Muscle layer of colon (tissue), 2 donors: Measurements from ENCODE around the gene CLIC1.
A peak's percentile ranks its signal among the peaks of the same experiment; 100 is the strongest.

ENCODE experiments used
- H3K27ac ChIP-seq: one replicate; pipeline ENCODE4 v1.7.0; 2013; ENCODE audit warnings: low read depth, mild to moderate bottlenecking, low read length, moderate library complexity
- H3K27me3 ChIP-seq, 2 donors: one replicate each; pipeline ENCODE4 v1.7.0; 2013; ENCODE audit warnings: low read length in 2 of 2, mild to moderate bottlenecking in 2 of 2; ENCODE audit not compliant: insufficient read depth in 2 of 2, control insufficient read depth in 1 of 2
- H3K36me3 ChIP-seq: one replicate; pipeline ENCODE4 v1.7.0; 2013; ENCODE audit warnings: mild to moderate bottlenecking, low read length; ENCODE audit not compliant: insufficient read depth
- H3K4me1 ChIP-seq: one replicate; pipeline ENCODE4 v1.7.0; 2013; ENCODE audit warnings: mild to moderate bottlenecking, low read length; ENCODE audit not compliant: insufficient read depth
- H3K4me3 ChIP-seq, 2 donors: one replicate each; pipeline ENCODE4 v1.7.0; 2013; ENCODE audit warnings: low read length in 2 of 2, low read depth in 1 of 2, mild to moderate bottlenecking in 1 of 2, moderate library complexity in 1 of 2
- H3K9ac ChIP-seq: one replicate; pipeline ENCODE4 v1.7.0; 2013; ENCODE audit warnings: low read length
- H3K9me3 ChIP-seq: one replicate; pipeline ENCODE4 v1.7.0; 2013; ENCODE audit warnings: mild to moderate bottlenecking, low read length
- donor health status: abdominal sarcoma.
- donor health status: Adenocarcinoma of cecum.

CLIC1 gene

DNA sequence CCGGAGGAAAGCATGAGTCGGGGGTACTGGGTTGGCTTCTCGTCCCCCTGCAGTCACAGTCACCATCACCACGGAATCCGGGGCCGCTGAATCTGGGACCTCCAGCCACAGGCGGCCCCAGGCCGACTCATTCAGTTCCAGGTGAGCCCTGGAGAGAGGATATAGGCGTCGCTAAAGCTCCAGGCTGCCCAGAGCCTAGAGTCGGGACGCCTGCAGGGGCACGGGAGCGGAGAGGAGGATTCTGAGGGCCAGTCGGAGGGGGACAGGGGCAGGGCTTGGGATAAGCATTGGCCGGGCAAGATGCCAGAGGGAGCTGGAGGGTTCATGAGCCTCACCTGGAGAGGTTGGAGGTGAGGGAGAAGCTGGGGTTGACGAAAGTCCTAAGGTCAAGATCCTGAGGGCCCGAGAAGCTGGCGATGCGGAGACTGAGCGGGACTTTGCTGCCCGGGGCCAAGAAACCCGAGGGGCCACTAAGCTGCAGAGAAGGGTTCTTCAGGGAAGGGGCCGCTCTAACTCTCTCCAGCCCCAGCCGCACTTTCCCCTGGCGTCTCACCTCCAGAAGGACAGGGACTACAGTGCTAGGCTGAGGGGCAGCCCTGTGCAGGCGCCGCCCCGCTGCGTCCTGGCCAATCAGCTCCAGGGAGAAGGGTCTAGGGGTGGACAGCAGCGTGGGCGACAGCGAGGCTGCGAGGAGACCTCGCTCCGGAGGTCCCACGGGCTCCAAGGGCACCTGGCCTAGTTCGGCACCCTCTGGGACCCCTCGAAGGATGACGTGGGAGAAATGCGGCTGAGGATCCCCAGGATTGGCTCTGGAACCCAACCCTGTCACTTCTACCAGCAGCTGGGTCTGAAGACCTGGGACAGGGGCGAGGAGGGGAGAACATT, 29.8 kb upstream of the CLIC1 start:
- Histone ChIP-seq H3K27me3 (peaks cover 0 to 10% of the 10 kb centered on the region in 2 donors), H3K27ac (no peak overlapping the region), H3K4me1 (no peaks in the 10 kb centered on the region), H3K9me3 (no peaks in the 10 kb centered on the region), H3K36me3 (no peaks in the 10 kb centered on the region), H3K4me3 (peak overlapping the region; percentile 32 to 43), H3K9ac (no peak overlapping the region)

DNA sequence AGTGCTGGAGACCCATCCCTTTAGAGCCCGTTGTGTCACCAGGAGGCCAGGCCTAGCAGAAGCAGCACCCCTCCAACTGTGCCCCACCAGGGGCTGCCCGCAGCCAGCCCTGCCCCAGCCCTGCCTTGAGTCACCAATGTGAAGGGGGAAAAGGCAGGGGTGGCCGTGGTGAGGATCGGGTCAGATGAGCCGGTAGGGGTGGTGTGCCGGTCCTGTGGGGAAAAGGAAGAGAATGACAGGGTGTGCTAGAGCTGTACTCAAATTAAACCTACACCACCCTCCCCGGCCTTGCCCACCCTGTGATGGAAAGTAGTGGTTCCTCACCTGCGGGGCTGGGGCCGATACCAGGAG, 29.2 kb upstream of the CLIC1 start:
- Histone ChIP-seq H3K4me3 (peak overlapping the region in 1 of 2 donors; percentile 43), H3K4me1 (no peaks in the 10 kb centered on the region), H3K9ac (no peak overlapping the region), H3K27me3 (peaks cover 0 to 10% of the 10 kb centered on the region in 2 donors), H3K36me3 (no peaks in the 10 kb centered on the region), H3K9me3 (no peaks in the 10 kb centered on the region), H3K27ac (no peak overlapping the region)

DNA sequence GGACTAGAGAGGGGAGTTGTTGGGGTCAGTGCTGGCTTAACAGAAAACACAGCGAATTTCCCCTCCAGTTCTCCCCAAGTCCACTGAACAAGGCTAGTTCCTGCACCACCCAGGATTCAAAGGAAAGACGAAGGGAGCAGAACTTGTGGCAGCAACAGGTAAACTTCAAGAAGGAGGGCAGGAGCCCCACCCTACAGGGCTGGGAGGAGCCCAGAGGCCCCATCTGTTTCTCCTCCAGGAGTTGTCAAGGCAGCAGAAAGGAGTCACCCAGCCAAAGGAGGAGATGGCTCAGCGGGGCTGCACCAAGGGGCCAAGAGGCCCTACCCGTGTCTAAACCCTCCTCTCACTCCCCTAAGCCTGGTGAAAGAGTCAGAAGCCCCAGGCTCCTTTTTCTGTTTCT, 27.9 kb upstream of the CLIC1 start:
- no peak overlapping the region for H3K9ac ChIP-seq
- H3K9me3 ChIP-seq = no peaks in the 10 kb centered on the region
- peaks cover 0 to 10% of the 10 kb centered on the region in 2 donors for H3K27me3 ChIP-seq
- no peak overlapping the region for H3K27ac ChIP-seq
- H3K4me1 ChIP-seq = no peaks in the 10 kb centered on the region
- H3K4me3 ChIP-seq = no peak overlapping the region
- no peaks in the 10 kb centered on the region for H3K36me3 ChIP-seq

DNA sequence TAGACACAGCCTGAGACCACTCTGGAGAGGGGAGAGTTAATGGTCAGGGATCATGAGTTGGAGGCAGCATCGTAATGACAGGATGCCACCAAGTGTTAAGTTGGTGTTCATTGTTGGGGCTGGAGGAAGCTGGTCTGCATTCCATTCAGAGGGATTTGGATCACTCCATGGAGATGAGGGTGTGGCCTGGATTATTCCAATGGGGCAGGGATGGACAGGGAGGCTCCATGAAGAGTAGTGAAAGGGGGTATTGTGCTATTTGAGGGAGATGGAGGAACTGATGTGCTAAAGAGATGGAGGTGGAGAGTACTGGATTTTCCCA, 27.2 kb upstream of the CLIC1 start:
- Histone ChIP-seq H3K27ac (no peak overlapping the region), H3K9me3 (no peaks in the 10 kb centered on the region), H3K36me3 (peaks cover 2% of the 10 kb centered on the region), H3K27me3 (peaks cover 0 to 10% of the 10 kb centered on the region in 2 donors), H3K4me3 (no peak overlapping the region), H3K4me1 (no peaks in the 10 kb centered on the region), H3K9ac (no peak overlapping the region)

DNA sequence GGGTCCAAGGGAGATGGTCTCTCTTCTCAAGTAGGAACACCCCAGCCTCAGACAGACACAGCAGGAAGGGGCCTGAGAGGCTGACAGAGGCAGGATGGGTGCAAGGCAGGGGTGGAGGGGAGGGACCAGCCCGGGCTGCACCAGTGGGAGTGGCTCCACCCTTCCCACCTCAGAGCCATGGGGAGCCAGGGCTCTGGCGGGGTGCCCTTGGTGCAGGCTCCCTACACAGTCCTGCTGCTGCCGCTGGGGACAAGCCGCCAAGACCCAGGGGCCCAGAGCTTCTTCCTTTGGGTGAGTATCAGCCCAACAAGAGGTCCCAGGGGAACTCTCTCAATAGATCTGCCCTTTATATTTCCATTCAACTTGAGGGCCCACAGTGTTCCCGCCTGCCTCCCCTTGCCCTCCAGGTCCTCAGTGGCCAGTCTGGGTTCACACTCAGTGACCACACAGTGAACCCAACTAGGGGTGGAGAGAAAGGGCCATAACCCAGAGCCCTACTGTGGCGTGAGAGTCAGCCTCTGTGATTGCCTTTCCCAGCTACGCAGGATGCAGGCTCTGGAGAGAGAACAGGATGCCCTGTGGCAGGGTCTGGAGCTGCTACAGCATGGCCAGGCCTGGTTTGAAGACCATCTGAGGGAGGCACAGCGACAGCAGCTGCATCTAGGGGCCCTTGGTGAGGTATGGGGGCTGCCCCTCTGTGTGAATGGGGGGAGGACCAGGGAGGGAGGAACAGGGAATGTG, 26.7 kb upstream of the CLIC1 start:
- Histone ChIP-seq H3K27ac (no peak overlapping the region), H3K4me3 (no peak overlapping the region), H3K9me3 (no peaks in the 10 kb centered on the region), H3K4me1 (no peaks in the 10 kb centered on the region), H3K27me3 (peaks cover 0 to 10% of the 10 kb centered on the region in 2 donors), H3K9ac (no peak overlapping the region), H3K36me3 (peaks cover 3% of the 10 kb centered on the region)

DNA sequence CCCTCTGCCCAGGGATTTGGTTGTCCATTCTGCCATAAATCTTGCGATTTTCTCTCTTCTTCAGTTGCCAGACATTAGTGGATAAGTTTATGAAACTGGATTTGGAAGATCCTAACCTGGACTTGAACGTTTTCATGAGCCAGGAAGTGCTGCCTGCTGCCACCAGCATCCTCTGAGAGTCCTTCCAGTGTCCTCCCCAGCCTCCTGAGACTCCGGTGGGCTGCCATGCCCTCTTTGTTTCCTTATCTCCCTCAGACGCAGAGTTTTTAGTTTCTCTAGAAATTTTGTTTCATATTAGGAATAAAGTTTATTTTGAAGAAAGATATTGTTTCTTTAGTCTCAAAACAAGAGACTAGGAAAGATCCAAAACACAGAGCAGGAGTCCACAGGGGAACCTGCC, 26.0 kb upstream of the CLIC1 start, which contains the start of gene SAPCD1:
Gene SAPCD1 (plus strand): TSS at position 301 of the 400 bp plus-strand sequence. CDS start 399 bp downstream, outside the sequence.
- Histone ChIP-seq H3K4me1 (no peaks in the 10 kb centered on the region), H3K9ac (no peak within 1 kb of the TSS), H3K27ac (no peak within 1 kb of the TSS)

DNA sequence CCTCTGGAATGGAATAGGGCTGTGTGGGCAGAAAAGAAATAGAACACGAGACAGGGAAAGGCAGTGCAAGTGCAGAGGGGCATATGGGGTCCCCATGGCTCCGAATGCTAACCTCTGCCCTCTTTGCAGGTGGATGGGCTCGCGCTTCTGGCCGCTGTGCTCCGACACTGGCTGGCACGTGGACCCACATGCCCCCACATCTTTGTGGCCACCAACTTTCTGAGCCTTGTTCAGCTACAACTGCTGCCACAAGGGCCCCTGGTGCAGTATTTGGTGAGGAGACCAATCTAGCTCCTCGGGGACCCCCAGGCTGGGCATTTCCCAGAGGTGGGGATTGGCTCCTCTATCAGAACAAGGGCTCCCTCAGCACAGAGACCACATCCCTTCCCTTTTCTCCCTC, 25.0 kb upstream of the CLIC1 start:
- Histone ChIP-seq H3K36me3 (peaks cover 3% of the 10 kb centered on the region), H3K4me3 (no peak overlapping the region), H3K4me1 (no peaks in the 10 kb centered on the region), H3K9ac (no peak overlapping the region), H3K9me3 (no peaks in the 10 kb centered on the region), H3K27ac (no peak overlapping the region), H3K27me3 (peaks cover 0 to 9% of the 10 kb centered on the region in 2 donors)

More for the DNA sequence above, 26.0 kb upstream of the CLIC1 start, which contains the start of gene SAPCD1:
- H3K4me3 ChIP-seq = no peak within 1 kb of the TSS
- H3K9me3 ChIP-seq = no peaks in the 10 kb centered on the region
- H3K36me3 ChIP-seq = peaks cover 3% of the 10 kb centered on the region
- peaks cover 0 to 10% of the 10 kb centered on the region in 2 donors for H3K27me3 ChIP-seq

DNA sequence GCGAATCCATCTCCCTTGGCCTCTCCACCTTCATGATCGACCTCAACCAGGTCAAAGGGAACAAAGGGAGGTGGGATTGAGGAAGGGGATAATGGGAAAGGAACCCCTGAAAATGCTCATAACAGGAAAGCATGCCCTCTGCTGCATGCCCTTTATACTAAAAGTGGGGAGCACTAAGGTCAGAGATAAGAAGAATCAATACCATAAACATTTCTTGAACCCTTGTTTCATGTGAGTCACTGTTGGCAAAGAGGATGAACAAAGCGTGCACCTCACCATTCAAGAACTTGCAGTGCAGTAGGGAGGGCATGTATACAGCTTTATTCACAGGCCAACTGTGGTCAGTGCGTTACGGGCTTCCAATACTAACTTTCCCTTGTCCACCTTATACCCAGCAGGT, 24.5 kb upstream of the CLIC1 start:
- no peak overlapping the region for H3K27ac ChIP-seq
- no peak overlapping the region for H3K4me3 ChIP-seq
- no peaks in the 10 kb centered on the region for H3K4me1 ChIP-seq
- no peak overlapping the region for H3K9ac ChIP-seq
- H3K9me3 ChIP-seq = no peaks in the 10 kb centered on the region
- H3K36me3 ChIP-seq = peaks cover 3% of the 10 kb centered on the region
- peaks cover 0 to 4% of the 10 kb centered on the region in 2 donors for H3K27me3 ChIP-seq

DNA sequence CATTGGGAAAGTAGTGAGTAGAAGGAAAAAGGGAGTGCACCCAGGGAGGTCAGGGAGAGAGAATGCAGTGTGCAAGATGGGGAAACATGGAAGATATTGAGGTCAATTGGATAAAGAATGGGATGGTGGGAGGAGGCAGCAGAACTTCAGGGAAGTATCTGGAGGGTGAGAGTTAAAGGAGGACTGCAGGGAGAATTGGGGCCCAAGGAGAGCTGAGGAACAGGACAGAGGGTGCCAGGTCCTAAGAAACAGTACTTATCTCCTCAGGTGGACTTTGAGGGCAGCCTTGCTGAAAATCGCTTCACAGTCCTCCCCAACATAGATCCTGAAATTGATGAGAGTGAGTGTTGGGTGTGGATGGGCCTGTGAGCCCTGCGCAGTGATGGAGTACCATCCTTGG, 22.0 kb upstream of the CLIC1 start:
- Histone ChIP-seq H3K9me3 (no peaks in the 10 kb centered on the region), H3K27ac (no peak overlapping the region), H3K4me3 (no peak overlapping the region), H3K27me3 (no peaks in the 10 kb centered on the region), H3K4me1 (no peaks in the 10 kb centered on the region), H3K36me3 (peaks cover 3% of the 10 kb centered on the region), H3K9ac (no peak overlapping the region)

DNA sequence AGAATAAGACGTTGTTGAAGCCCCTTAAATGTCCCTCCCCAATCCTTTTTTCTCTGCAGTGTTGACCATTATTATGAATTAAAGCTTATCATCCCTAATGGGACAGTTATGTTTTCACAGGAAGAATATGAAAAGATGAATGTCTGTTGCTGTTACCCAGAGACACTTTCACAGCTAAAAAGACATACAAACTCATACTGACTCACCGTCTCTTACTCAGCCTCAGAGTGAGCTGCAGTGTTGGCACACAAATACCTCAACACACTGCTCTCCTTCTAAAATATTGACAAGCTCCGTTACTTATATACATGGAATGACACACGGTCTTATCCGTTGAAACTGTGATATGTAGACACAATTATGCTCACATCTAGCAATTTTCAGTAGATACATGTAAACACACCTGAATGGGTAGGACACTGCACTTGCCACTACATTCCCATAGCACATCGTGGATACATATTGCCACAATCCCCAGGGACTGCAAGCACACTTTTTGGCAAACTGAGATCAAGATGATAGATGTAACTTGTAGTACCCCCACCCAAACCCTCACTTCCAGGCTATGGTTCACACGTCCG, 16.5 kb upstream of the CLIC1 start:
- no peaks in the 10 kb centered on the region for H3K9me3 ChIP-seq
- H3K36me3 ChIP-seq = no peaks in the 10 kb centered on the region
- no peak overlapping the region for H3K9ac ChIP-seq
- no peak overlapping the region for H3K4me3 ChIP-seq
- H3K27ac ChIP-seq = no peak overlapping the region
- no peaks in the 10 kb centered on the region for H3K4me1 ChIP-seq
- no peaks in the 10 kb centered on the region for H3K27me3 ChIP-seq

DNA sequence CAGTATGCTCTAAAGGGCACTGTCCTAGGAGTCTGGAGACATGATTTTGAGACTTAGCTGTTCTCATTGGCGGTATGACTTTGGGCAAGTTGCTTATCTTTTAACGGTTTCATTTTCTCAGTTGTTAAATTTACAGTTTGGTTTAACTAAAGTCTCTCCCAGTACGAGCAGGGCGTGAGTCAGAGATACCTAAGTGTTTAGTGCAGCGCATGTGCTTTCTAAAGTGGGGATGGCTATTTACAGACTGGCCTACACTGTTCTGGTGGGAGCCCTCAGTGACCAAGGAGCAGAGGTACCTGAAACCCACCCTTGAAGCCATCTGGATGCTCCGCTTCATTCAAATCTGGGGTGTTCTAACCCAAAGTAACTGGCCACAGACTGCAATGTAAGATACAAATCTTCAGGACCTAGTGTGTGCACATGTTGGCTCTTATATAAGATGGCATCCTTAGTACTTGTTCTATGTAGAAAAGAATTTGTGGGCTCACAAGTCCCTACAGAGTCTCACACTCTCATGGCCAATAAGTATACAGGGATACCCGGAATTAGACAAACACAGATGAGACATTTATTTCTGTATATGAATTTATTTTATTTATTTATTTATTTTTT, 14.2 kb upstream of the CLIC1 start:
- no peaks in the 10 kb centered on the region for H3K9me3 ChIP-seq
- no peaks in the 10 kb centered on the region for H3K36me3 ChIP-seq
- H3K9ac ChIP-seq = no peak overlapping the region
- H3K4me3 ChIP-seq = no peak overlapping the region
- no peak overlapping the region for H3K27ac ChIP-seq
- H3K27me3 ChIP-seq = no peaks in the 10 kb centered on the region
- H3K4me1 ChIP-seq = peaks cover 7% of the 10 kb centered on the region
